Fibroblast of skin of left quadriceps (primary cell): ENCODE measurements around the gene SMAD6.

Experiments used
- DNase-seq, 2 experiments: peaks; one replicate each; pipeline ENCODE4 v3.0.0-alpha.2; 2013; ENCODE audit warnings: low read depth in 2 of 2

Gene SMAD6

GRCh38 chr15:66721020-66721419 lies 19.0 kb downstream of the SMAD6 start:
- DNase-seq, result no peak

DNA sequence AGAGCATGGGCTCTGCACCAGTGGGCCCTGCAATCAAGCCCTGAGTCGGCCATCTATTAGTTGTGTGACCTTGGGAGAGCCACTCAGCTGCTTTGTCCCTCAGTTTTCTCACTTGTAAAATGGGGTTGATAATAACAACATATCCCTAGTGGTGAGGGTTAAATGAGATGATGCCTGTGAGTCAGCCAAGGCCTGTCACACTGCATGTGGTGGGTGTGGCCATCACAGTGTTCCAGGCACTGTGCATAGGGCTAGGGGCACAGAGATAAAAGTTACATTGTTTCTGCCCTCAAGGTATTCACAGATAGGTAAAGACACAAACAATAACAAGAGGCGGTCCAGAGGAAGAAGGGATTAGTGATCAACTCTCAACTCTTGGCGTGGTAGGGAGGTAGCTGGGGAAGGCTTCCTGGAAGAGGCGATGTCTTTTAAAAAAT lies 19.5 kb downstream of the SMAD6 start:
- DNase-seq, result no peak

- no peak for DNase-seq
These were observed 19.9 kb downstream of the SMAD6 start for GRCh38 chr15:66721954-66722353.

DNA sequence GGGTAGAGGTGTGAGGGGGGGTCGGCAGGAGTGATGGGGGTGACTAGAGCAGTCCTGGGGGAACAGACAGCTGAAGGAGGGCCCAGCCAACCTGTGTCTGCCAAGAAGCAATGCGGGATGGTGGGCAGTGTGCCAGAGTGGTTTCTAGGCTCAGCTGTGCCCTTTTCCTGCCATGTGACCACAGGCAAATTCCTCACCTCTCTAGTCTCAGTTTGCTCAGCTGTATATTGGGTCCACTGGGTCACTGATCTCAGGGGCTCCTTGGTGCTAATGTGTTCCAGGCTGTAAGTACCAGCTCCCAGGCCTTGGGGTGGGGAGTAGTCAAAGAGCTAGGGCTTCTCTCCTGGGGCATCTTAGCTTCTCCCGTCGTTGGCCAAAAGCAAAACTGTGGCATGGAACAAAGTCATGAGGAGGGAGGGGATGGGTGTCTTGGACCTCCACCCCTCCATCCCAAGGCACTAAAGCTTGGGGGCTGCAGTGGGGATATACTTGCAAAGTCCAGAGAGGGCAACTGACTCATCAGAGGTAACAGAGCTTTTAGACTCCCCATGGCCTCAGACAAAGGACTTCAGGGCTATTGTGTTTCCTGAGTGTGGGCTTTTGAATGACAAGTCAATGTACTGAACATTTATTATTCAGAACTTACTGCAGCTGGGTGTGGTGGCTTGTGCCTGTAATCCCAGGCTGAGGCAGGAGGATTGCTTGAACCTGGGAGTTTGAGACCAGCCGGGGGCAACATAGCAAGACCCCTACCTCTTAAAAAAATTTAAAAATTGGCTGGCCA lies 20.9 kb downstream of the SMAD6 start:
- DNase-seq, result no peak

GRCh38 chr15:66723826-66724731 lies 22.0 kb downstream of the SMAD6 start:
- DNase-seq, result peak in 1 of 2 experiments; percentile 35

- DNase-seq, result peak in 1 of 2 experiments; percentile 36
These were observed 22.9 kb downstream of the SMAD6 start for GRCh38 chr15:66724732-66725463.

DNA sequence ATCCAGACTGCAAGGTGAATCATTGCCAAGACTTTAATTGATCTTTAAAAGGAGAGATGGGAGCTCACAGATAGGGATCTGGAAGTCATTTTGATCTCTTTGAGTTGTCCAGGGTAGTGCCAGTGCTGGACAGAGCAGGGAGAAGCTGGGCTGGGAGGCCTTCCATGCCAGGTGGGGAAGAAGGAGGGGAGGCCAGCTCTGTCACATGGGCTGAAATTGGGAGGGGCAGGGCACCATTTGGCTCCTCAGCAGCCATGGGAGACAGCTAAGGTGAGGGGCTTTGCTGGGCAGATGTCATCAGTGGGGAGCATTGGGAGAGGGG lies 23.4 kb downstream of the SMAD6 start:
- no peak for DNase-seq

DNA sequence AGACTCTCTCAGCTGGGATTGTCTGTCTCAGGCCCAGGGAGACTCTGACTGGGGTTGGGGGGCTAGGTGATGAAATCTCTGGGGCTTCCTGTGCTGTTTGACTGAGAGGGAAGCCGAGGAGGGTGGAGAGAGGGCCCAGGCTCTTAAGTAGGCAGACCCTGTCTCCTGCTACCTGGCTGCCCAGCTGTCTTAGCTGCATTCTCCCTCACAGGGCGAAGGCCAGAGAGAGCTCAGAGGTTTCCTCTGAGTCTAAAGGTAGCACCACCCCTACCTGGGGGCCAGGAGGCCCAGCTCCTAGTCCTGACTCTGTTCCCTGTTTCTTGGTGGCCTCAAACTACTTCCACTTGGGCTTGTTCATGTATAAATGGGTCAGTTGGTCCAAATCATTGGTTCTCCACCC lies 24.4 kb downstream of the SMAD6 start:
- no peak for DNase-seq

GRCh38 chr15:66729331-66729951 lies 27.4 kb downstream of the SMAD6 start:
- DNase-seq, result peak; percentile 45 to 59

DNA sequence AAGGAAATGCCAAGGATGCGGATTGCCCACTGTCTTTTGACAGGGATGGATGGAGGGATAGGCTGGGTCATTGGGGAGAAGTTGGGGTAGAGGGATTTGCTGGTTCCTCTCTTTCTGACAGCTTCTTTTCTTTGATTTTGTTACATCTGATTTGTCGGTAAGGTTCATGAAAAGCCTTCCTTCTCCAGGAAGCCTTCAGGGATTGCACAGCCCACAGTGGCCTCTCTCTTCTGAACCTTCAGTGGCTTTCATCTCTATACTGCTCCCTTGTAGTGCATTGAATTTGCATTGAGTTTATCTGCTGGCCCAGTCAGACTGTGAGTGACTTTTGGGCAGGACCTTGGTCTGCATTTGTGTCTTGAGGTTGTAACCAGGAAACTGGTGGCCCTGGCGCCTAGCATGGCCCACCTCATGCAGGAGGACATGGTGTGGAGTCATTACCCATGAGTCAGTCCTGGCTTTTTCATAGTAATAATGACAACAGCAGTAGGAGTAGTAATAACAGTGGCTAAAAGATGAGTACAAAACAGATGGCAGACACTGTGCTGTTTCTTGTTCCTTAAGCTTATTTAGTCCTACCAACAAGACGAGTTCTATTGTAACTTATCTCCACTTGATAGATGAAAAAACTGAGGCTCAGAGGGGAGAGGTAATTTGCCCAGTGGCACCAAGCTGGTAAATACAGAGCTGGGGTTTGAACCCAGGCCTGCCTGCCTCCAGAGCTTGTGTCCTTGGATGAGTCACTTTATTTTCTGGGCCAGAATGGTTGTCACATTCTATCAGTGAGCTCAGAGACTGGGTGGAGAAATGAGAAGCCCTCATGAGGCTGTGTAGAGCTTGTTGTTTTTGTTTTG lies 28.4 kb downstream of the SMAD6 start:
- no peak for DNase-seq

DNA sequence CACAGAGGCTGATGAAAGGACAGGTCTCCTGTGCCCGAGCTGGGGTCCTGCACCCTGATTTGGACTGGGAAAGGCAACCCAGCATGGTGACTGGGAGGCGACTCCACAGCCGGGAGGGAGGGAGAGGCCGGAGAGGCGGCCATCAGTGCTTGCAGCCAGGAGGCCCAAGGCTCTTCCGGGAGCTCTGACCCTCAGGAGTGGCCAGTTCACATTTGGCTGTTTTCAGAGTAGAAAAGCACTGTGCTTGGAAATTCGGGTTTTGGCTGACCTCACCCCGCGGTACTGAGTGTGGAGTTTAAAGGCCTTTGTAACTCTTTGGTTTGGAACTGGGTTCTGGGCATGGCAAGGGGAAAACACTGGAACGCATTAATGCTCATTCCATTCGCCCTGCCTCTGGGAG lies 31.9 kb downstream of the SMAD6 start:
- DNase-seq, result no peak

DNA sequence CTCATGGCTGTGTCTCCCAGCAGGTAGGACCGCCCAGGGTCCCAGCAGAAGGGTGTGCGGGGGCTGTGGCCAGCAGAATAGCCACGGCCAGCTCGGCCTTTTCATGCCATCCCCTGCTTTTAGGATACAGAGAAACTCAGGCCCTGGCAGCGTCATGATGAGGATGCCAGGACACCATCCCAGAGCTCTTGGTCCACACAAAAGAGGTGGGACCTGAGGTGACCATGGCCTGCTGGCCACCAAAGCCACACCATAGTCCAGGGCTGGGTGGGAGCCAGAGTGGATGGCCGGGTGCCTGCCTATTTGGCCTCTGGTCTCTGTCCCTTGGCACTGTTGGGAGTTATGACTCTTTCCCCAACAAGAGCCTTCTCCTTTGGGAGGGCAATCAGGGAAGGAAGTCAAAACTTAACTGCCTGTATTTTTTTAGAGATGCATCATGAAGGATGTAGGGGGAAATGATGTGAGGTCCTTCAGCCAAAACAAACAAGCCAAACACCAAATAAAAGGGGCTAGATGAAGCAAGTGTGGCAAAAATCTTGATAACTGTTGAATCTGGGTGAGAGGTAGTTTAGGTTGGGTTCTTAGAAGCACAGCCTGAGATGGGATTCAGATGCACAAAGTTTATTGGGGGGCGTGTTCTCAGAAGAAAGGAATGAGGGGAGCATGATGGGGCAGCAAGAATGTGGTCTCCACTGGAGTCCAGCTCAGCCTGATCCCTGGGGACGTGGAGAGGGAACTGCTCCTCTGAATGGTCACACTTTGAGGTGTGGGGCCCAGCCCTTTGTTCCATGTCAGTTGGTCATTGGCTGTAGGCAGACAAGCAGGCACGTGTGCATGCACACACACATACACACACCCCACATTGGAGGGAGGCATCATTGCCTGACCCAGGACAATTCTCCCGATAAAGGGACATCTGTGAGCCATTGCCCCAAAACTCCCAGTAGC lies 33.2 kb downstream of the SMAD6 start:
- no peak for DNase-seq

DNA sequence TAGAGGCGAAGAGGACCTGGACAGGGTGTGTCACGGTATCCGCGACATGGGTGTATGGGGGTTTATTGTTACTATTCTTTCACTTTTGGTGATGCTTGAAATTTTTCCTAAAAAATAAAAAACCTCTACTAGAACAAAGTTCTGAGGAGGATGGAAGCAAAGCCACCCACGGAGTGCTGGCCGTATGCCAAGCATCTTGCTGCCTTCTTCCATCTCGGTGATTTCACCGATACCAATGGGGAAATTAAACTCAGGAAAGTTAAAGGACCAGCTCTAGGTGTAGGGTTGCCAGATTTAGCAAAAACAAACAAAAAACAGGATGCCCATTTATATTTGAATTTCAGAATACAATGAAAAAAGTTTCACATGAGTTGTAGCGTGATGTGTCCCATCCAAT lies 33.9 kb downstream of the SMAD6 start:
- no peak for DNase-seq

DNA sequence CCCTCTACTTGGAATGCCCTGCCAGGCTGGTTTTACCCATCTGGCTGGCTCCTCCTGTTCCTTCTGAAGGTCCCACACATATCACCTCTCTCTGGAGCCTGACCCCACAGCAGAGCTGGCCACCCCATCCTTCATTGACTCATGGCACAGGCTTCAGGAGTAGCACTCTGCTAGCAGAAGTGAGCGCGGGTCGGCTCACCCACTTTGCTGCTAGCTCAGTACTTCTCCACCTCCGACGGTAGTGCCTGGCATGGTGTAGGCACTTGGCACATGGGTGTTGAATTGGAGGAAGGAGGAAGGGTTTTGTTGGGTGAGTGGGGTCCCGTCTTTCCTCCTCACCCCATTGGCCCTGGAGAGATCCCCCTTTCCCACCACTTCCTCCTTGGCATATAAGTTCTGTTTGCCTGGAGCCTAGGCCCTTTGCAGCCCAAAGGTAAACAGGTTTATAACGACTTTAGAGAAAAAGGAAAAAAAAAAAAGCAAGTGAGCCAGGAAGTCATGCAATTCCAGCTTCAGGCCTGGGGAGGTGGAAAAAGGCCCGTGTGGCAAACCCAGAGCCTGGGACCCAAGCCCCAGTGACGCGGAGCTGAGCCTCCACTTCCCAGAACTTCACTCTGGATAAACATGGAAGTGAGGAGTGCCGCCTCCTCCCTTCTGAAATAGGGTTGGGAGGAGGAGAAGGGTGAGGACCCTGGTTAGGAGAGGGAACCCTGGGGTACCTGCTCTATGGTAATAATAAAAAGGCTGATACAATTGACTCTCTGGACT lies 35.4 kb downstream of the SMAD6 start:
- no peak for DNase-seq

DNA sequence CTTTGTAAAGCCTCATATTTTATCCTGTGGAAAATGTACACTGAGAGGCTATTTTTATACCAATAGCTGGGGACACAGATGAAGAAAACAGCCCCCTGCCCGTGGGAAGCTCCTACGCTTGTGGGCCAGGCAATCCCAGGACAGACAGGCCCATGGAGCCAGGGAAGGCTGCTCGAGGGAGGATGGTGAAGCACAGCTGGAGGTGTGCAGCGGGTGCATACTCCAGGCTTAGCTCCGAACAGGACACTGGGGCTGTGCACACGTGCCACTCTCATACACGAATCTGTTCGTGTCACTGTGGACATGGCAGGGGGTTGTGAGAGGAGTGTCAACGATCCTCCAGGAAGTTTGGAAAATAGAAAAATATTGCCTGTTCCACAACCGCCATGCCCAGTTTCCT lies 36.1 kb downstream of the SMAD6 start:
- DNase-seq, result no peak

DNA sequence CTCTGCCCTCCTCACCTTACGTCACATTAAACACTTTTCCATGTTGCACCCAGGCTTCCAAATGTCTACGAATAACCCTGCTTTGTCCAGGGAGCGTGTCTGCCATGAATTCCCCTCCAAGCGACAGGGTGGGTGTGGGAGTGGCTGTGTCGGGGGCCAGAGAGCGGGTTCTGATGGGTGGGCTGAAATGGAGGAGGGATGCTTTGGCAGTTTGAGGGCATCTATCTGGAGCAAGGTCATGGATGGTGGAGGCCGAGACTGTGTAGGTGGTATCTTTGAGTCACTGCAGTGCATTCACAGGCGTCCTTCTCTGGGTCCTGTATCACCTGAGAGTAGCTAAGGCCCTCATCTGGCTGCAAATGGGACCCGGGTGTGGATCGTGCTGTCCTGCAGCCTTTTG lies 36.6 kb downstream of the SMAD6 start:
- DNase-seq, result no peak

DNA sequence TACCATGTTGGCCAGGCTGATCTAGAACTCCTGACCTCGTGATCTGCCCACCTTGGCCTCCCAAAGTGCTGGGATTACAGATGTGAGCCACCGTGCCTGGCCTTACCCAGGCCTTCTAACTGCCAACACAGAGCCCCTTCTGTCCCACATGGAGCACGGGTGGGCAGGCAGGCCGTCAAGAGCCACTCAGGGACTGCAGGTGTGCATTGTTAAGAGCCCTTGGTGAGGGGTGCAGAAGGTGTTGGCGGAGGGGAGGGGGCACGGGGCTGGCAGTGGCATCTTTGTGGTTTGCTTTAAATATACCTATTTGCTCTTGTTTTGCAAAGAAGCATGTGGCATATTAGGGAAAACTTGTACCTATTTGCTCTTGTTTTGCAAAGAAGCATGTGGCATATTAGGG lies 37.3 kb downstream of the SMAD6 start:
- no peak for DNase-seq

DNA sequence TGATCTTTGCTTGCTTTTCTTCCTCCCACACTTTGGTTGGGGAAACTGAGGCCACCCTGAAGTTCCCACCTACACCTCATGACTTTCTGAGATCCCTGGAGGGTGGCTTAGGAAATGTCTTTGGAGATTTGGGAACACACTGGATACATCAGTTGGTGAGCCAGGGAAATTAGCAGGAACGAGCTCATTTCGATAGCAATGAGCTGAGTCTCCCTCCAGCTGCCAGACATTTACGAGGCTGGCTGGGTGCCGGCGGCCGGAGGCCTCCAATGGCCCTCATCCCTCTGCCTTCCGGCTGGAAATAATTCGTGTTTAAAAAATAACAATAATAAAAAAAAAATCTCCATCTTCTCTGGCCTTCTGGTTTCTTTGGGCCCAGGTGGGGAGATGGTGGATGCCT lies 38.8 kb downstream of the SMAD6 start:
- DNase-seq, result no peak

DNA sequence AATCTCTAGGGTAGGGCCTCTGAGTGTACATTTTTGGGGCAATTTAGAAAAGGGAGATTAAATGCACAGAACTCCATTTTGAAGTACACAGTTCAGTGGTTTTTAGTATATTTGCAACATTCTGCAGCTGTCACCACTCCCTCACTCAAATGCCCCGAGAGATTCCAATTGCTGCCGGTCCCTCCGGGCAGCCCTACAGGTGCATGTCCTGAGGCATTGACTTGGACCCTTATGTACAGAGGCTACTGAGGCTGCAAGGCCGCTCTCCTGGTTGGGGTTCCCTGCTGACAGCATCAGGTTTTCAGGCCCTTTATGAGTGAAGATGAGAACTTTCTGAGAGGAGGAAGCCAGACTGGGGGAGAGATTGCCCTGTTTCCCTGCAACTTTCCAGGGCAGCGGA lies 39.6 kb downstream of the SMAD6 start:
- no peak for DNase-seq
